Calu3 (cell line): Measurements from ENCODE around the gene CLIC1. TPM values are rescaled to one million over a fixed set of nuclear protein-coding genes. Genes with fewer than 3 reads are reported as not detected.

Source experiments
- BruUV-seq: library from RNA; stranded (reverse); fragments of 400-500 nt; replicated peaks from 2 replicates; lab custom pipeline; 2021; lab: Mats Ljungman, UMichigan
- CTCF ChIA-PET: fragments of 300-600 bp; sonication (Branson Sonifier 250); formaldehyde crosslinking; loops from one replicate; lab custom pipeline; 2022; ENCODE audit warnings: antibody characterized with exemption; lab: Charles Lee
- DNase-seq: peaks from one replicate; pipeline ENCODE4 v3.0.0; 2022
- H3K27ac Mint-ChIP-seq: one replicate; pipeline ENCODE4 v1.8.0; 2022; ENCODE audit warnings: mixed read lengths; ENCODE audit not compliant: unreplicated experiment
- H3K27me3 Mint-ChIP-seq: one replicate; pipeline ENCODE4 v1.8.0; 2022; ENCODE audit warnings: mixed read lengths; ENCODE audit not compliant: unreplicated experiment
- H3K36me3 Mint-ChIP-seq: one replicate; pipeline ENCODE4 v1.8.0; 2022; ENCODE audit warnings: mild to moderate bottlenecking, moderate library complexity, mixed read lengths; ENCODE audit not compliant: insufficient read depth, unreplicated experiment
- H3K4me1 Mint-ChIP-seq: one replicate; pipeline ENCODE4 v1.8.0; 2022; ENCODE audit warnings: mild to moderate bottlenecking, low read depth, mixed read lengths; ENCODE audit not compliant: unreplicated experiment
- H3K4me3 Mint-ChIP-seq: one replicate; pipeline ENCODE4 v1.8.0; 2022; ENCODE audit warnings: mild to moderate bottlenecking, low read depth, moderate library complexity, mixed read lengths; ENCODE audit not compliant: unreplicated experiment
- H3K9me3 Mint-ChIP-seq: one replicate; pipeline ENCODE4 v1.8.0; 2022; ENCODE audit warnings: low read depth, mixed read lengths; ENCODE audit not compliant: unreplicated experiment
- CTCF ChIP-seq: fragments of 200-600 bp; IDR thresholded peaks from one replicate; pipeline ENCODE4 v1.8.0; 2022; ENCODE audit warnings: antibody characterized with exemption; ENCODE audit not compliant: unreplicated experiment
- intact Hi-C: fragments of 100-400 bp; cut with micrococcal nuclease; formaldehyde crosslinking; loops from one replicate; pipeline ENCODE4 v1.10.0; 2022; ENCODE audit not compliant: unreplicated experiment
- total RNA-seq: library from RNA; stranded (reverse); gene quantifications from 2 replicates; pipeline ENCODE4 v1.2.3, GENCODE V29; 2022

Gene CLIC1
- total RNA-seq, 1 experiment from 2014 or later: 943 TPM

GRCh38 chr6:31782126-31782855 lies 46.0 kb upstream of the CLIC1 start:
- TSS peak; percentile 4 for BruUV-seq
- Mint-ChIP-seq H3K4me1 (peaks cover 8% of the 10 kb centered on the region), H3K4me3 (no peak overlapping the region), H3K27ac (peak overlapping the region; percentile 47), H3K27me3 (no peaks in the 10 kb centered on the region), H3K36me3 (peaks cover 99% of the 10 kb centered on the region), H3K9me3 (no peaks in the 10 kb centered on the region)
- CTCF ChIA-PET: no interaction called here
- intact Hi-C loops: no loop called here
- TF ChIP-seq CTCF: no peak
- no peak for DNase-seq

- DNase-seq: no peak
- Mint-ChIP-seq H3K27ac (peak overlapping the region; percentile 15), H3K36me3 (peaks cover 99% of the 10 kb centered on the region), H3K9me3 (no peaks in the 10 kb centered on the region), H3K4me1 (peaks cover 15% of the 10 kb centered on the region), H3K27me3 (no peaks in the 10 kb centered on the region), H3K4me3 (no peak overlapping the region)
- no TSS peak for BruUV-seq
- intact Hi-C loops: no loop called here
- TF ChIP-seq CTCF: no peak
- CTCF ChIA-PET: no interaction called here
Observed at GRCh38 chr6:31781244-31782125, 45.2 kb upstream of the CLIC1 start.

GRCh38 chr6:31780507-31781243 lies 44.3 kb upstream of the CLIC1 start:
- intact Hi-C loops: no loop called here
- Mint-ChIP-seq H3K27me3 (no peaks in the 10 kb centered on the region), H3K9me3 (no peaks in the 10 kb centered on the region), H3K36me3 (peaks cover 99% of the 10 kb centered on the region), H3K27ac (peak overlapping the region; percentile 15), H3K4me1 (peaks cover 23% of the 10 kb centered on the region), H3K4me3 (no peak overlapping the region)
- BruUV-seq: no TSS peak
- CTCF ChIA-PET: interaction anchor here (0.5 kb wide), 1 partner anchor 116 kb away, joined by 3 read pairs; the partner anchor contains the start of gene GPANK1
- TF ChIP-seq CTCF: no peak
- DNase-seq: no peak

- no peak for DNase-seq
- BruUV-seq: no TSS peak
- H3K4me3 Mint-ChIP-seq: no peak overlapping the region
- H3K27me3 Mint-ChIP-seq: no peaks in the 10 kb centered on the region
- intact Hi-C loops: loop anchor here (5.0 to 10.0 kb wide), 3 partner anchors 42 to 165 kb away; partner anchors contain the start of genes CFB and NEU1
- H3K36me3 Mint-ChIP-seq: peaks cover 99% of the 10 kb centered on the region
- no peak for TF ChIP-seq CTCF
- no peaks in the 10 kb centered on the region for H3K9me3 Mint-ChIP-seq
- H3K27ac Mint-ChIP-seq: no peak overlapping the region
- H3K4me1 Mint-ChIP-seq: peaks cover 30% of the 10 kb centered on the region
- CTCF ChIA-PET: no interaction called here
Observed at GRCh38 chr6:31779908-31780307, 43.6 kb upstream of the CLIC1 start.
